ENCODE data around the gene TMEM101.
A peak's percentile ranks its signal among the peaks of the same experiment; 100 is the strongest.

The TMEM101 gene

DNA sequence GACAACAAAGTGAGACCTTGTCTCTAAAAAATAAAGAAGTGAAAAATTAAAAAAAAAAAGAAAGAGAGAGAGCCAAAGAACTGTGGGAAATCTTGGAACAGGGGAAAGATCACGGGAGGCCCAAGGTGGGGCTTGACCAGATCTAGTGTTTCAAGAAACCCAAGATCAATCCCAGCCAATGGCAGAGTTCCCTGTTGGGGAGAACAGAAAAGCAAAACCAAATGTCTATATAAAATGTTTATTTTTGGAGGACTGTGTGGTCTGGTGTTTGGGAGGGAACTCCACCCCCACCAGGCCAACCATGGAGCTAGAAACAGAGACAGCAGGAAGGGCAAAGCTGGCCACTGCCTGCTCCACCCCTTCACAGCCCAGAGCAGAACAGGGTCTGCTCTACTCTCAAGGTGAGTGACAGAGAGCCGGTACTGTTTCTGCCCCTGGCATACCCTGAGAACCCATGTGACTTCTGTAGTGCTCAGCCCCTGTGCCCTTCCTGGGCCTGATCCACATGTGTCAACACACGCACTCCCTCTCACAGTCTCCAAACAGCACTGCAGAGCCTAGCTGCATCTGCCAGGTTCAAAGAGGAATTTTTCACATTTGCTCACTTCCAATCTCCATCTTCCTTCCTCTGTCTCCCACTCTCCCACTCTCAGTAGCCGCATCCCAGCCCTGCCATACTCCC lies 3.7 kb downstream of the TMEM101 start:
- H3K4me3 ChIP-seq (ENCODE audit: low read depth, low read length): no peak overlapping the region
- TF ChIP-seq, protein P1, sequence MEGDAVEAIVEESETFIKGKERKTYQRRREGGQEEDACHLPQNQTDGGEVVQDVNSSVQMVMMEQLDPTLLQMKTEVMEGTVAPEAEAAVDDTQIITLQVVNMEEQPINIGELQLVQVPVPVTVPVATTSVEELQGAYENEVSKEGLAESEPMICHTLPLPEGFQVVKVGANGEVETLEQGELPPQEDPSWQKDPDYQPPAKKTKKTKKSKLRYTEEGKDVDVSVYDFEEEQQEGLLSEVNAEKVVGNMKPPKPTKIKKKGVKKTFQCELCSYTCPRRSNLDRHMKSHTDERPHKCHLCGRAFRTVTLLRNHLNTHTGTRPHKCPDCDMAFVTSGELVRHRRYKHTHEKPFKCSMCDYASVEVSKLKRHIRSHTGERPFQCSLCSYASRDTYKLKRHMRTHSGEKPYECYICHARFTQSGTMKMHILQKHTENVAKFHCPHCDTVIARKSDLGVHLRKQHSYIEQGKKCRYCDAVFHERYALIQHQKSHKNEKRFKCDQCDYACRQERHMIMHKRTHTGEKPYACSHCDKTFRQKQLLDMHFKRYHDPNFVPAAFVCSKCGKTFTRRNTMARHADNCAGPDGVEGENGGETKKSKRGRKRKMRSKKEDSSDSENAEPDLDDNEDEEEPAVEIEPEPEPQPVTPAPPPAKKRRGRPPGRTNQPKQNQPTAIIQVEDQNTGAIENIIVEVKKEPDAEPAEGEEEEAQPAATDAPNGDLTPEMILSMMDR (IDR thresholded peaks at IDR 0.05; ENCODE audit: control insufficient read depth, extremely low read depth, insufficient read depth): no peak
- no peak for DNase-seq (ENCODE audit: low read depth)

DNA sequence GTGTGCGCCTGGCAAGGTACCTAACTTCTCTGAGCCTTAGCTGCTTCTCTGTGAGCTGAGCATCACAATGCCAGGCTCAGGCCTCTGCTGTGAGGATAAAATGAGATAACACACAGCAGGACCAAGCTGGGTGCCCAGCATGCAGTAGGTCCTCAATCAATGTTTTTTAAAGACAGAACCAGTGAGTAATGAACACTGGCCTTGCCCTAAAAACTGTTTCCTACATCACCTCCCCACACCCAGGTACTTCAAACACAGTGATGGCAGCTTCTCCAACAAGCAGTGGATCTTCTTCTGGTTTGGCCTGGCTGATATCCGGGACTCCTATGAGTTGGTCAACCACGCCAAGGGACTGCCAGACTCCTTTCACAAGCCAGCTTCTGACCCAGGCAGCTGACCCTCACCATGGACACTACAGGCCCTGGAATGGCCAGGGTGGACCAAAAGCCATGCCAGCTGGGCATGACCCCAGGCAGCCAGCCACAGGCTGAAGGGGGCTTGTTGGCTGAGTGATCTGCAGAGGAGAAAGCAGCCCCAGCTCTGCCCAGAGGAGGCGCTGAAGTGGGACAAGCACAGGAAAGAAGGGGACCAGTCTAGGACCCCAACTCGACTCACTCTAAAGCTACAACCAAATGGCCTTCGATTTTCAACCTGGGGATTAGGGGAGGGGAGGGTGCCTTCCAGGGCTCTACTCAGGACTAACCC lies 6.4 kb downstream of the TMEM101 start:
- TF ChIP-seq, protein P1 (IDR thresholded peaks at IDR 0.05; ENCODE audit: control insufficient read depth, extremely low read depth, insufficient read depth): no peak
- no peak overlapping the region; the same call in 1 of the 2 replicates for H3K4me3 ChIP-seq (ENCODE audit: low read depth, low read length)
- no peak for DNase-seq (ENCODE audit: low read depth)

DNA sequence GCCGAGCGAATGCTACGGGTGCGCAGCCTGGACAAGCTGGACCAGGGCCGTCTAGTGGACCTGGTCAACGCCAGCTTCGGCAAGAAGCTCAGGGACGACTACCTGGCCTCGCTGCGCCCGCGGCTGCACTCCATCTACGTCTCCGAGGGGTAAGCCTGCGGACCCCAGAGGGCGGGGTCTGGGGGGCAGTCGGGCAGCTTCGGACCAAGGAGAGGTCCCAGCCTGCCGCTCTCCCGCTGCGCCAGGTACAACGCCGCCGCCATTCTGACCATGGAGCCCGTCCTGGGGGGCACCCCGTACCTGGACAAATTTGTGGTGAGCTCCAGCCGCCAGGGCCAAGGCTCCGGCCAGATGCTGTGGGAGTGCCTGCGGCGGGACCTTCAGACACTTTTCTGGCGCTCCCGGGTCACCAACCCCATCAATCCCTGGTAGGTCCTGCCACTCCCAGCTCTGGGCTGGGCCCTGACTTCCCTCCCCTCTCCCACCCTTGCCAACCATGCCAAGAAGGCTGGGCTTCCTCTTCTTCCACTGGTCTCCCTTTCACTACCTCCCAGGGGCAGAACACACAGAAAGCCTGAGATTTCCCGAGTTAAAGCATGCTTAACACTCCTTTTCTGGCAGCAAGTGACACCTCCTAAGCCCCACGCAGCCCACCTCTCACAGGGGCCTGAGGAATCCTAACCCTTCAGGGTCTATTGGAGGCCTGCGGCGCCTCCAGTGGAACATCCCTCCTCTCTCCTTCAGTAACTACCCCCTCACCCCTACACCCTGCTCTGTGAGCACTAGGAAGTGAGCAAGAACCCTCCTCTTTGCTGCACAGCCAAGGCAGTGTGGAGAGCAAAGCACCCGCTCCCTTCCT lies 7.2 kb downstream of the TMEM101 start:
- no peak for DNase-seq (ENCODE audit: low read depth)
- H3K4me3 ChIP-seq (ENCODE audit: low read depth, low read length): peak overlapping the region; percentile 61
- TF ChIP-seq, protein P1 (IDR thresholded peaks at IDR 0.05; ENCODE audit: control insufficient read depth, extremely low read depth, insufficient read depth): no peak

DNA sequence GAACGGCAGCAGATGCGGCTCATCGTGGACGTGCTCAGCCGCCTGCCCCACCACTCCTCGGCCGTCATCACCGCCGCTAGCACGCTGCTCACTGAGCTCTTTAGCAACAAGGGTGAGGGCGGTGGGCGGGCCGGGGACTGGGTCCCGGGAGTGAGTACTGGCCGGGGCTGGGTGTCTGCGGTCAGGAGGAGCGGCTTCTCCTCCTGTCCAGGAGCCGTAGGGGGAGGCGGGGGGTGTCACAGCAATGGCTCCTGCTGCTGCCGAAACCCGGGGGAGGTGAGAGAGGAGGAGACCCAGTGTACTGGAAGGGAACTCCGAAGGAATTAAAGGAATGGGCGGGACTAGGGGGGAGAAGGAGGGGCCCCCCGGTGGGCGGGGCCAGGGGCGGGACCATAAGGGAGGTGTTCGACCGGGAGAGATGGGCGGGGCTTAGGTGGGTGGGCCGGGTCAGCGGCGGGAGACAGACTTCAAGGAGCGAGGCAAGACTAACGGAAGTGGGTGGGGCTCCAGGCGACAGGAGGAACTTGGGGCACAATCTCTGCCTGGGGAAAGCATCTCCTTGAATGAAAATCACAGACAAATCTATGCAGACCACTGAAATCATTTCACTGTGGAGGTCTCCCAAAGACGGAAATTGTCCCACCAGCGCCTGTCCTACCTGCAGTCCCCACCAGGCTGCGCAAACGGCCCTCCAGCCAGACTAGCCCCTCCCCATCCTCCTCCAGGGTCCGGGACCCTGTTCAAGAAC lies 8.0 kb downstream of the TMEM101 start:
- TF ChIP-seq, protein P1 (IDR thresholded peaks at IDR 0.05; ENCODE audit: control insufficient read depth, extremely low read depth, insufficient read depth): peak; percentile 22; the same call in 1 of the 2 replicates
- DNase-seq (ENCODE audit: low read depth): peak; percentile 57
- H3K4me3 ChIP-seq (ENCODE audit: low read depth, low read length): peak overlapping the region; percentile 61

DNA sequence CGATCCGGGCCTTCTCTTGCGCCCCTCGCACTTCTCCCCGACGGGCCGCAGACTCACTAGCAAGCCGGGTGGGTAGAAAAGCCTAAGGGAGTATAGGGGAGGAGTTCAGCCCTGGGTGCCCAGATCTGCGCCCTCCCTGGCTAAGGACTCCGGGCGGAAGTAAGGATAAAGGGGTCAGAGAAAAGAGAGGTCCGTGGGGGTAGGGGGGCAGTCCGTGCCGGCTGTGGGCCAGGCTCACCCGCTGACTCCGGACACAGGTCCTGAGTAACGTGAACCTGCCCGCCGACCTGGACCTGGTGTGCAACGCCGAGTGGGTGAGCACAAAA lies 8.5 kb downstream of the TMEM101 start:
- peak overlapping the region; percentile 61 for H3K4me3 ChIP-seq (ENCODE audit: low read depth, low read length)
- TF ChIP-seq, protein P1 (IDR thresholded peaks at IDR 0.05; ENCODE audit: control insufficient read depth, extremely low read depth, insufficient read depth): no peak
- DNase-seq (ENCODE audit: low read depth): no peak

DNA sequence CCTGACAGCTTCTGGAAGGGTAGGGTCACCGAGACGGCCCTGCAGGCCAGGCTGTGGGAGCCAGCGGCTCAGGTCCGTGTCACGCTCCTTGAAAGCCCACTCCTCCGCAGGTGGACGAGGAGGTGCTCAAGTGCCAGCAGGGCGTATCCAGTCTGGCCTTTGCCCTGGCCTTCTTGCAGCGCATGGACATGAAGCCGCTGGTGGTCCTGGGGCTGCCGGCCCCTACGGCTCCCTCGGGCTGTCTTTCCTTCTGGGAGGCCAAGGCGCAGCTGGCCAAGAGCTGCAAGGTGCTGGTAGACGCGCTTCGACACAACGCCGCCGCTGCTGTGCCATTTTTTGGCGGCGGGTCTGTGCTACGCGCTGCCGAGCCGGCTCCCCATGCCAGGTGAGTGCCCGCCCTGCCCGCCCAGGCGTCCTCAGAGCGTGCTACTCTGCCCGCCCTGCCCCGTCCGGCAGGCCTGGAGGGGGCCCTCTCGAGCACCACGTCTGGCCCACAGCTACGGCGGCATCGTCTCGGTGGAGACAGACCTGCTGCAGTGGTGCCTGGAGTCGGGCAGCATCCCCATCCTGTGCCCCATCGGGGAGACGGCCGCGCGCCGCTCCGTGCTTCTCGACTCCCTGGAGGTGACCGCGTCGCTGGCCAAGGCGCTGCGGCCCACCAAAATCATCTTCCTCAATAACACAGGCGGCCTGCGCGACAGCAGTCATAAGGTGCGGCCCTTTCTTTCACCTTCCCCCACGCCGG lies 9.1 kb downstream of the TMEM101 start:
- TF ChIP-seq, protein P1 (IDR thresholded peaks at IDR 0.05; ENCODE audit: control insufficient read depth, extremely low read depth, insufficient read depth): no peak
- DNase-seq (ENCODE audit: low read depth): no peak
- H3K4me3 ChIP-seq (ENCODE audit: low read depth, low read length): peak overlapping the region; percentile 61; the same call in 1 of the 2 replicates
